Esophagus muscularis mucosa (tissue), 3 donors: ENCODE results near the gene KLHL13.

Source experiments
- CTCF ChIP-seq, 3 experiments: fragments of 200-600 bp in 2 of 3; fragments of 450-650 bp in 1 of 3; sonication (generic) in 2 of 3; IDR thresholded peaks; one replicate each; pipeline ENCODE4 v1.5.1; 2017 to 2019; ENCODE audit warnings: antibody characterized with exemption in 3 of 3, mild to moderate bottlenecking in 2 of 3, moderate library complexity in 1 of 3
- POLR2A ChIP-seq: fragments of 450-650 bp; IDR thresholded peaks from one replicate; pipeline ENCODE4 v1.6.1; 2017; ENCODE audit warnings: antibody characterized with exemption, moderate library complexity, mild to moderate bottlenecking, low read depth
- POLR2AphosphoS5 ChIP-seq, 2 donors: sonication (generic); formaldehyde crosslinking; IDR thresholded peaks; one replicate each; pipeline ENCODE4 v1.6.1; 2017; ENCODE audit warnings: antibody characterized with exemption in 2 of 2

- TF ChIP-seq POLR2A (no peak), CTCF (IDR thresholded peaks at IDR 0.05) (no peak), POLR2AphosphoS5 (IDR thresholded peaks at IDR 0.05) (no peak)
Observed at GRCh38 chrX:117936118-117936517, 180.5 kb downstream of the KLHL13 start.
